Ovary (tissue), 9 donors: Measurements from ENCODE around the gene ST8SIA6. TPM values are rescaled to one million over a fixed set of nuclear protein-coding genes. Genes with fewer than 3 reads are reported as not detected.

ENCODE experiments used
- DNase-seq, 5 donors: peaks; one replicate each; pipeline ENCODE4 v3.0.0-alpha.2; 2019 to 2020
- H3K27ac ChIP-seq, 2 donors: fragments of 200-600 bp; one replicate each; pipeline versions ENCODE4 v1.5.1 to v1.8.0; 2019 to 2022
- H3K27me3 ChIP-seq: fragments of 200-600 bp; one replicate; pipeline ENCODE4 v1.8.0; 2022
- H3K36me3 ChIP-seq: fragments of 200-600 bp; sonication (generic); one replicate; pipeline ENCODE4 v1.5.1; 2019
- H3K4me1 ChIP-seq: one replicate; pipeline ENCODE4 v1.8.1; 2013; ENCODE audit warnings: mild to moderate bottlenecking, moderate library complexity; ENCODE audit not compliant: insufficient read depth
- H3K4me3 ChIP-seq: fragments of 200-600 bp; sonication (generic); one replicate; pipeline ENCODE4 v1.5.1; 2017
- H3K9me3 ChIP-seq, 2 donors: fragments of 200-600 bp in 1 of 2; sonication (generic) in 1 of 2; one replicate each; pipeline versions ENCODE4 v1.5.1 to v1.8.1; 2013 to 2019; ENCODE audit warnings: mild to moderate bottlenecking in 1 of 2, moderate library complexity in 1 of 2
- CTCF ChIP-seq, 3 donors: fragments of 450-650 bp in 2 of 3; fragments of 200-600 bp in 1 of 3; IDR thresholded peaks; one replicate each; pipeline versions ENCODE4 v1.5.1 to v1.8.0; 2016 to 2022; ENCODE audit warnings: antibody characterized with exemption in 3 of 3, mild to moderate bottlenecking in 1 of 3
- EP300 ChIP-seq: sonication (generic); formaldehyde crosslinking; IDR thresholded peaks from one replicate; pipeline ENCODE4 v1.6.1; 2017; ENCODE audit warnings: antibody characterized with exemption
- POLR2A ChIP-seq: fragments of 450-650 bp; IDR thresholded peaks from one replicate; pipeline ENCODE4 v1.6.1; 2017; ENCODE audit warnings: antibody characterized with exemption, mild to moderate bottlenecking, moderate library complexity
- WGBS, 3 donors: extraction: QIAGEN DNeasy Blood & Tissue Kit in 1 of 3; methylation state at CpG; one replicate each; pipeline versions ENCODE4 v1.1.5 to v1.1.7; 2013 to 2017; 5-methylcytosine and 5-hydroxymethylcytosine counted together
- intact Hi-C, 4 donors: fragments of 100-400 bp; cut with DNase I; formaldehyde crosslinking; loops; one replicate each; pipeline versions ENCODE4 v1.11.0 to v1.15.1; 2022 to 2023
- polyA plus RNA-seq, 2 donors: library from polyadenylated mRNA; stranded (reverse); fragments of 200-250 nt in 1 of 2; fragments of 350-450 nt in 1 of 2; fragmentation: Illumina TruSeq in 1 of 2; extraction: RNeasy Lipid Tissue Mini Kit (QIAGEN cat#74804) in 1 of 2; gene quantifications; one replicate each; pipeline ENCODE4 v1.2.3, GENCODE V29; 2013 to 2014
- total RNA-seq, 7 donors: library from RNA; depleted of rRNA in 2 of 7; stranded (reverse); fragments of >200 nt in 2 of 7; fragmentation: NEBNext Ultra II Directional in 3 of 7; extraction: Animal tissue kit (Norgen Biotek cat#: 25700) in 3 of 7; gene quantifications; one replicate each; pipeline versions ENCODE4 v1.1.0 to v1.2.4, GENCODE V29; 2016 to 2023
- donor health status: DM: no; HTN: no; CAD: no; lungs with moderate emphysema.
- donor health status: DM: no; HTN: no; CAD: no.
- donor health status: Bipolar disorder and iron deficiency.
- donor health status: DM: yes; HTN: yes; CAD: no.
- donor health status: DM: no; HTN: no; CAD: no.
- donor health status: DM: yes; HTN: yes; CAD: no.

The ST8SIA6 gene
- total and polyA plus RNA-seq, 9 donors = 0.22 to 2.1 (median 0.95) TPM; not detected in 1

- DNase-seq = no peak
- Histone ChIP-seq H3K27me3 (no peaks in the 10 kb centered on the region), H3K36me3 (no peaks in the 10 kb centered on the region), H3K4me3 (no peak overlapping the region), H3K27ac (peak overlapping the region in 1 of 2 donors; percentile 64), H3K4me1 (peaks cover 12% of the 10 kb centered on the region), H3K9me3 (no peaks in the 10 kb centered on the region)
- 29 to 45% (median 35%) methylated on average over 5 of the region's 5 CpGs for WGBS, 3 donors
- intact Hi-C loops = no loop called here
- TF ChIP-seq POLR2A = no peak
- no peak for TF ChIP-seq CTCF (IDR thresholded peaks at IDR 0.05)
- no peak for TF ChIP-seq EP300
These were observed 73.5 kb downstream of the ST8SIA6 start for GRCh38 chr10:17380888-17381287.

- Histone ChIP-seq H3K4me3 (no peak overlapping the region), H3K9me3 (no peaks in the 10 kb centered on the region), H3K36me3 (no peaks in the 10 kb centered on the region), H3K27me3 (no peaks in the 10 kb centered on the region), H3K4me1 (peaks cover 6% of the 10 kb centered on the region), H3K27ac (peak overlapping the region in 1 of 2 donors; percentile 32)
- 19 to 49% (median 42%) methylated on average over 1 of the region's 1 CpG for WGBS, 3 donors
- DNase-seq = no peak
- intact Hi-C loops = no loop called here
- no peak for TF ChIP-seq EP300
These were observed 74.4 kb downstream of the ST8SIA6 start for GRCh38 chr10:17380016-17380415.

- TF ChIP-seq CTCF (IDR thresholded peaks at IDR 0.05) = no peak
- H3K9me3 ChIP-seq = no peaks in the 10 kb centered on the region
- no peaks in the 10 kb centered on the region for H3K27me3 ChIP-seq
- WGBS, 3 donors = 85 to 94% (median 92%) methylated on average over 6 of the region's 6 CpGs
- H3K4me3 ChIP-seq = no peak overlapping the region
- DNase-seq = no peak
- H3K27ac ChIP-seq = no peak overlapping the region
- peaks cover 6% of the 10 kb centered on the region for H3K4me1 ChIP-seq
- intact Hi-C loops = no loop called here
- no peaks in the 10 kb centered on the region for H3K36me3 ChIP-seq
These were observed 75.2 kb downstream of the ST8SIA6 start for GRCh38 chr10:17379151-17379690.

GRCh38 chr10:17375936-17376584 lies 78.3 kb downstream of the ST8SIA6 start:
- H3K36me3 ChIP-seq = no peaks in the 10 kb centered on the region
- no peaks in the 10 kb centered on the region for H3K9me3 ChIP-seq
- peaks cover 3% of the 10 kb centered on the region for H3K4me1 ChIP-seq
- no peaks in the 10 kb centered on the region for H3K27me3 ChIP-seq
- no peak for DNase-seq
- intact Hi-C loops = no loop called here
- no peak for TF ChIP-seq EP300
- no peak overlapping the region for H3K4me3 ChIP-seq
- no peak overlapping the region for H3K27ac ChIP-seq
- 88 to 92% (median 89%) methylated on average over 10 of the region's 10 CpGs for WGBS, 3 donors

- no peak overlapping the region for H3K27ac ChIP-seq
- no peaks in the 10 kb centered on the region for H3K36me3 ChIP-seq
- no peaks in the 10 kb centered on the region for H3K4me1 ChIP-seq
- 94 to 95% (median 95%) methylated on average over 4 of the region's 4 CpGs for WGBS, 3 donors
- no peak overlapping the region for H3K4me3 ChIP-seq
- DNase-seq = no peak
- intact Hi-C loops = no loop called here
- no peaks in the 10 kb centered on the region for H3K27me3 ChIP-seq
- TF ChIP-seq EP300 = no peak
- no peak for TF ChIP-seq POLR2A
- TF ChIP-seq CTCF (IDR thresholded peaks at IDR 0.05) = no peak
- no peaks in the 10 kb centered on the region for H3K9me3 ChIP-seq
These were observed 85.6 kb downstream of the ST8SIA6 start for GRCh38 chr10:17368708-17369272.
